Measurements from ENCODE around the gene STARD3. TPM values are rescaled to one million over a fixed set of nuclear protein-coding genes. Genes with fewer than 3 reads are reported as not detected.
"Not testable (repeated sequence)": the region's sequence is repeated elsewhere in the genome, so short reads cannot be mapped to it uniquely, and the experiment has no call there.

The STARD3 gene
- total RNA-seq, 2 experiments from 2014 or later = 56.1 to 56.8 TPM

GRCh38 chr17:39701784-39702422, 65.0 kb downstream of the STARD3 start:
- Mint-ChIP-seq H3K27ac (no peak overlapping the region), H3K9me3 (no peaks in the 10 kb centered on the region), H3K4me1 (ENCODE audit: low read depth) (peaks cover 12% of the 10 kb centered on the region), H3K27me3 (ENCODE audit: low read depth) (peaks cover 25% of the 10 kb centered on the region), H3K4me3 (no peak overlapping the region), H3K36me3 (ENCODE audit: low read depth) (no peaks in the 10 kb centered on the region)
- CTCF ChIA-PET = no interaction called here
- DNase-seq = no peak
- intact Hi-C loops (cut with micrococcal nuclease) = no loop called here

DNA sequence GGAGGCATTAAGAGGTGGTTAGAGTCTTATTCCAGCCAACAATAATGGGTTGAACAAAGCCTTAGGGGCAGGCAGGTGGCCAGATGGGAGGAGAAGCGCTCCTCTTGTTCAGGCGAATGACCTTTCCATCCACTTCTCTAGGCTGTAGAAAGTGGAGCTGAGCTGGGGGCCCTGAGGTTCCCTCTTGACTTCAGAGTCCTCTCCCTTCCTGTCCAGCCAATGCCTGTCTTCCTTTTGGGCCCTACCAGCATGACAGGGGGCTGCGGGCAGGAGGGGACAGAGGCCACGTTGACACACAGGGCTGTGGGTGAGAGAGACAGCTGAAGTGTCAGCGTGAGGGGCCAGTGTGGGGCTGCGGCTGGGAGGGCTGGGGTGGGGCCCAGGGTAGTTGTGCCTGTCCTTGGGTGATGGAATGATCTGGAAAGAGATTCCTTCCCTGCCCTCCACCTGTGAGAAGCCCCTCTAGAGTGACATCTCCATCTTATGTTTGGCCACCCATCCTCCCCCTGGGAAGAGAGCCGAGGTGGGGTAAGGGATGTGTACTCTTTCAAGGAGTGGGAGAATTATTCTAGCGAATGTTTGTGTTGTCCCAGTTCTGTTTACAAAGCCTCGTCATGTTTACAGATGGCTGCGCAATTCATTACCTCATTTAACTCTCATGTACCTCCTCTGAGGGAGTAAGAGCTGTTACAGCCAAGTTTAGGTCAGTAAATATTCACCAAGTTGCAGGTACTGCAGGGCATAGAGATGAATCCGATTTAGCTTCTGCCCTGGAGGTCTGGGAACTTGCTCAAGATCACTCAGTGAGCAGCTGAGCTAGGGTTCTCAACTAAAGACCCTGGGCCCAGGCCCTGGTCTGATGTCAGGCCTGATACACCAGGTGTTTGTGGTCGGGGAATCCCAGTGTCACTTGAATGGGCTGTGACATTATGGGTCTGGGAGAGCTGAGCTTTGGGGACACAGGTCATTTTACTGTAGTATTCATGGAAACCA, 66.3 kb downstream of the STARD3 start:
- DNase-seq = no peak
- H3K36me3 Mint-ChIP-seq (ENCODE audit: low read depth) = no peaks in the 10 kb centered on the region
- no peak overlapping the region for H3K27ac Mint-ChIP-seq
- no peaks in the 10 kb centered on the region for H3K9me3 Mint-ChIP-seq
- peaks cover 25% of the 10 kb centered on the region for H3K27me3 Mint-ChIP-seq (ENCODE audit: low read depth)
- CTCF ChIA-PET = interaction anchor here (1.3 kb wide), 1 partner anchor 26 kb away, joined by 3 read pairs; no protein-coding TSS in a partner anchor
- peaks cover 19% of the 10 kb centered on the region for H3K4me1 Mint-ChIP-seq (ENCODE audit: low read depth)
- no peak overlapping the region for H3K4me3 Mint-ChIP-seq
- intact Hi-C loops (cut with micrococcal nuclease) = no loop called here

DNA sequence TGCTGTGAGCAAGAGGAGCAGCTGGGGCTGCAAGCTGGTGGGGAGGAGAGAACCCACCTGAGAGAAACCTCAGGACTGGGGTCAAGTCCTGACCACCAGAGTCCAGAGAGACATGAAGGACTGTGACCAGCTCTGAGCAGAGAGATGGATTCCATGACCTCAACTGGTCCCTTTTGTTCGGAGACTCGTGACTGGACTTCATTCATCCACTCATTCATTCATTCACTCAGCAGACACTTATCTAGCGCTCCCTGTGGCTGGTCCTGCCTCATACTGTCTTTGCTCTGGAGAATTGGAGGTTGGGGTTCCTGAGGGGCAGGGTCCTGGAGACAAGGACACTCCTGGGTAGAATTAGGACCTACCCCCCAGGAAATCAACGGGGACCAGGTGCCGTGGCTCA, 67.0 kb downstream of the STARD3 start:
- H3K27ac Mint-ChIP-seq = no peak overlapping the region
- H3K36me3 Mint-ChIP-seq (ENCODE audit: low read depth) = no peaks in the 10 kb centered on the region
- no peak overlapping the region for H3K4me3 Mint-ChIP-seq
- DNase-seq = no peak
- peaks cover 23% of the 10 kb centered on the region for H3K27me3 Mint-ChIP-seq (ENCODE audit: low read depth)
- CTCF ChIA-PET = interaction anchor here (1.3 kb wide), 1 partner anchor 25 kb away, joined by 3 read pairs; no protein-coding TSS in a partner anchor
- intact Hi-C loops (cut with micrococcal nuclease) = no loop called here
- peaks cover 19% of the 10 kb centered on the region for H3K4me1 Mint-ChIP-seq (ENCODE audit: low read depth)
- no peaks in the 10 kb centered on the region for H3K9me3 Mint-ChIP-seq

DNA sequence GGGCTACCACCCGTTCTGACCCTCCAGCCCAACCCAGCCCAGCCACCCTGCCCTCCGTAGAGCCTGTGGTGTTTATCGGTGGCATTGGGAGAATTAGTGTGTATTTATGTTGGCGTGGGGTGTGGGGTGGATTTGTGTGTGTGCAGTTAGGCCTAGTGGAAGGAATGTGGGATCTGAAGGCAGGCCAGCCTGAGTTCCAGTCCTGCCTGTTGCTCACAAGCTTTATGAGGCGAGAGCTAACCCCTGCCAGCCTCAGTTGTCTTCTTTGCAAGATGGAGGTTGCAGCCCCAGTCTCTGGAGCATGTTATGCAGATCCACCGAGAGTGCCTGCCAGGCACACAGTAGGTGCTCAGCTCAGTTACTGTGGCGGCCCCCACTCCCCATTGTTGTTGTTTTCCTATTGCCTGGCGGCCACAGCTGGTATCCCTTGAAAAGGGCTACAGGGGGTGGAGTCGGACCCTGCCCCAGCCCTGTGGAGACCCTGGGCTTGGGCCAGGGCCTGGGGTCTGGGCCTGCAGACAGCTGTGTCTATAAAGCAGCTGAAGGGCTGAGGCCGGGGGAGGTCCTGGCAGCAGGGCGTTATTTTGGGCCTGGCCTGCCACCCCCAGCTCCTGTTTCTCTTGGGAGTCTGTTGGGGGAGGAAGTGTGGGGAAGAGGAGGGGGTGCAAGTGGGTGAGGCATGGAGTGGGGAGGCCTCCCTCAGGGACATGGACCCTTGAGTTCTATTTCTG, 68.0 kb downstream of the STARD3 start:
- no peak for DNase-seq
- Mint-ChIP-seq H3K27ac (no peak overlapping the region), H3K27me3 (ENCODE audit: low read depth) (peaks cover 14% of the 10 kb centered on the region), H3K4me3 (no peak overlapping the region), H3K9me3 (no peaks in the 10 kb centered on the region), H3K36me3 (ENCODE audit: low read depth) (no peaks in the 10 kb centered on the region), H3K4me1 (ENCODE audit: low read depth) (peaks cover 15% of the 10 kb centered on the region)
- intact Hi-C loops (cut with micrococcal nuclease) = no loop called here
- CTCF ChIA-PET = no interaction called here

DNA sequence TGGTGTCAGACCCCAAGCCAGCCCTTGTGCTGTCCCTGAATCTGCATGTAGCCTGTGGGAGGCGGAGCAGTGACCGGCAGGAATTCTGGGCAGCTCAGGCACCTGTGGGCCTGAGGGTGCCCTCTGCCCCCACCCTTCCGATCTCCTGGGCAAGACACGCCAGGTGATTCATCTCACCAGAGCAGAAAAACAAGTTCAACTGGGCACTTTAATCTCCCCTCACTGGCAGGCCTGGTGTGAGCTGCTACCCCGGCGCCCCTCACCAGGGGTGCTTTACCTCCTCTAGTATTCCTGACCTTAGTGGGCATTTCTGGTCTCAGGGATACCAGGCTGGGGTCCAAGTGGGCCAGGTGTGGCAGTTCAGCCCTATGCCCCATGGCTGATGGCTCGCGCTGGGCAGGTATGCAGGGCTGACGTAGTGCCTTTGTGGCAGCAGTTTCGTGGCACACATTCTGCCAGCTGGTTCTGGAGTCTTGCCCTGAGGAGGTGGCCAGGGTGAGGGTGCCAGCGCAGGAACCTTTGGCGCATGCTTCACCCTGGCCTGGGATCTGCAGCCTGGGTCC, 68.9 kb downstream of the STARD3 start:
- Mint-ChIP-seq H3K4me3 (no peak overlapping the region), H3K36me3 (ENCODE audit: low read depth) (no peaks in the 10 kb centered on the region), H3K27me3 (ENCODE audit: low read depth) (peaks cover 9% of the 10 kb centered on the region), H3K4me1 (ENCODE audit: low read depth) (peaks cover 12% of the 10 kb centered on the region), H3K27ac (no peak overlapping the region), H3K9me3 (no peaks in the 10 kb centered on the region)
- DNase-seq = no peak
- intact Hi-C loops (cut with micrococcal nuclease) = no loop called here
- CTCF ChIA-PET = no interaction called here

- Mint-ChIP-seq H3K36me3 (ENCODE audit: low read depth) (no peaks in the 10 kb centered on the region), H3K27ac (no peak overlapping the region), H3K4me3 (no peak overlapping the region), H3K4me1 (ENCODE audit: low read depth) (peaks cover 10% of the 10 kb centered on the region), H3K27me3 (ENCODE audit: low read depth) (peaks cover 4% of the 10 kb centered on the region), H3K9me3 (no peaks in the 10 kb centered on the region)
- DNase-seq = no peak
- CTCF ChIA-PET = no interaction called here
- intact Hi-C loops (cut with micrococcal nuclease) = no loop called here
Measured at GRCh38 chr17:39706383-39706782, 69.4 kb downstream of the STARD3 start.

DNA sequence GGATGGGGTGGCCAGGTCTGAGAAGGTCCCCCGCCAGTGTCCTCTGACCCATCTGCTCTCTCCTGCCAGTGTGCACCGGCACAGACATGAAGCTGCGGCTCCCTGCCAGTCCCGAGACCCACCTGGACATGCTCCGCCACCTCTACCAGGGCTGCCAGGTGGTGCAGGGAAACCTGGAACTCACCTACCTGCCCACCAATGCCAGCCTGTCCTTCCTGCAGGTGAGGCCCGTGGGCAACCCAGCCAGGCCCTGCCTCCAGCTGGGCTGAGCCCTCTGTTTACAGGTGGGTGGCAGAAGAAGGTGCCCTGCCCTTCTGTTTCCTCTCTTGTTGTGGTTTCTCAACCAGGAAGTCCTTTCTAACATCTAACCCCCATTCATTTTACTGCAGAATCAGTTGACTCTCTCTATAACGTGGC, 70.0 kb downstream of the STARD3 start:
- no peaks in the 10 kb centered on the region for H3K9me3 Mint-ChIP-seq

GRCh38 chr17:39709319-39709997, 72.5 kb downstream of the STARD3 start:
- intact Hi-C loops (cut with micrococcal nuclease) = no loop called here
- Mint-ChIP-seq H3K27ac (no peak overlapping the region), H3K36me3 (ENCODE audit: low read depth) (no peaks in the 10 kb centered on the region), H3K27me3 (ENCODE audit: low read depth) (no peaks in the 10 kb centered on the region), H3K4me1 (ENCODE audit: low read depth) (peaks cover 10% of the 10 kb centered on the region), H3K9me3 (no peaks in the 10 kb centered on the region), H3K4me3 (no peak overlapping the region)
- DNase-seq = no peak
- CTCF ChIA-PET = interaction anchor here (1.1 kb wide), 3 partner anchors 20 to 88 kb away, joined by 3 to 6 read pairs (median 4); no protein-coding TSS in a partner anchor

More for the DNA sequence above, 70.0 kb downstream of the STARD3 start:
- intact Hi-C loops (cut with micrococcal nuclease) = no loop called here
- Mint-ChIP-seq H3K27ac (no peak overlapping the region), H3K4me1 (ENCODE audit: low read depth) (peaks cover 10% of the 10 kb centered on the region), H3K4me3 (no peak overlapping the region), H3K36me3 (ENCODE audit: low read depth) (no peaks in the 10 kb centered on the region), H3K27me3 (ENCODE audit: low read depth) (no peaks in the 10 kb centered on the region)
- CTCF ChIA-PET = no interaction called here
- DNase-seq = no peak

- no peaks in the 10 kb centered on the region for H3K36me3 Mint-ChIP-seq (ENCODE audit: low read depth)
- no peak overlapping the region for H3K4me3 Mint-ChIP-seq
- no peaks in the 10 kb centered on the region for H3K9me3 Mint-ChIP-seq
- intact Hi-C loops (cut with micrococcal nuclease) = no loop called here
- H3K27me3 Mint-ChIP-seq (ENCODE audit: low read depth) = no peaks in the 10 kb centered on the region
- DNase-seq = no peak
- CTCF ChIA-PET = interaction anchor here (0.6 to 1.1 kb wide), 4 partner anchors 42 to 332 kb away, joined by 3 to 7 read pairs (median 3); partner anchors contain the start of gene PNMT
- peaks cover 10% of the 10 kb centered on the region for H3K4me1 Mint-ChIP-seq (ENCODE audit: low read depth)
- no peak overlapping the region for H3K27ac Mint-ChIP-seq
Measured at GRCh38 chr17:39709998-39710964, 73.3 kb downstream of the STARD3 start.

- H3K27ac Mint-ChIP-seq; H3K4me3 Mint-ChIP-seq; H3K9me3 Mint-ChIP-seq; intact Hi-C loops (cut with micrococcal nuclease); H3K27me3 Mint-ChIP-seq (ENCODE audit: low read depth); H3K36me3 Mint-ChIP-seq (ENCODE audit: low read depth); DNase-seq: not testable (repeated sequence)
- CTCF ChIA-PET = interaction anchor here (0.6 to 1.1 kb wide), 3 partner anchors 77 to 333 kb away, joined by 3 to 7 read pairs (median 3); no protein-coding TSS in a partner anchor
- H3K4me1 Mint-ChIP-seq (ENCODE audit: low read depth) = peaks cover 10% of the 10 kb centered on the region
Measured at GRCh38 chr17:39711071-39711470, 74.1 kb downstream of the STARD3 start.

DNA sequence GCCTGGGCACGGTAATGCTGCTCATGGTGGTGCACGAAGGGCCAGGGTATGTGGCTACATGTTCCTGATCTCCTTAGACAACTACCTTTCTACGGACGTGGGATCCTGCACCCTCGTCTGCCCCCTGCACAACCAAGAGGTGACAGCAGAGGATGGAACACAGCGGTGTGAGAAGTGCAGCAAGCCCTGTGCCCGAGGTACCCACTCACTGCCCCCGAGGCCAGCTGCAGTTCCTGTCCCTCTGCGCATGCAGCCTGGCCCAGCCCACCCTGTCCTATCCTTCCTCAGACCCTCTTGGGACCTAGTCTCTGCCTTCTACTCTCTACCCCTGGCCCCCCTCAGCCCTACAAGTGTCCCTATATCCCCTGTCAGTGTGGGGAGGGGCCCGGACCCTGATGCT, 74.9 kb downstream of the STARD3 start:
- Mint-ChIP-seq H3K4me1 (ENCODE audit: low read depth) (peaks cover 8% of the 10 kb centered on the region), H3K4me3 (no peak overlapping the region), H3K27me3 (ENCODE audit: low read depth) (no peaks in the 10 kb centered on the region), H3K36me3 (ENCODE audit: low read depth) (no peaks in the 10 kb centered on the region), H3K9me3 (no peaks in the 10 kb centered on the region), H3K27ac (no peak overlapping the region)
- intact Hi-C loops (cut with micrococcal nuclease) = no loop called here
- CTCF ChIA-PET = no interaction called here
- DNase-seq = no peak

All from activated naive CD4-positive, alpha-beta T cell treated with anti-CD3 and anti-CD28 coated beads for 36 hours (primary cell).